GM21367 (cell line): ENCODE measurements around the gene MOV10L1.
"Not testable (repeated sequence)": the region's sequence is repeated elsewhere in the genome, so short reads cannot be mapped to it uniquely, and the experiment has no call there.

Source experiments
- ATAC-seq: cut with Tn5 transposase; IDR thresholded peaks from one replicate; pipeline ENCODE4 v1.9.1; 2021; ENCODE audit not compliant: unreplicated experiment

MOV10L1 gene

GRCh38 chr22:50076646-50077535 is 12.9 kb upstream of the MOV10L1 start:
- ATAC-seq: no peak

GRCh38 chr22:50078246-50078645 is 11.6 kb upstream of the MOV10L1 start:
- no peak for ATAC-seq

- no peak for ATAC-seq
Measured at GRCh38 chr22:50078761-50079160, 11.0 kb upstream of the MOV10L1 start.

- no peak for ATAC-seq
Measured at GRCh38 chr22:50080077-50080465, 9.7 kb upstream of the MOV10L1 start.

GRCh38 chr22:50081426-50082196 is 8.2 kb upstream of the MOV10L1 start:
- no peak for ATAC-seq

GRCh38 chr22:50082197-50082715 is 7.5 kb upstream of the MOV10L1 start:
- no peak for ATAC-seq

GRCh38 chr22:50082961-50083461 is 6.8 kb upstream of the MOV10L1 start:
- ATAC-seq: no peak

- no peak for ATAC-seq
Measured at GRCh38 chr22:50083462-50084079, 6.2 kb upstream of the MOV10L1 start.

GRCh38 chr22:50084080-50084477 is 5.7 kb upstream of the MOV10L1 start:
- no peak for ATAC-seq

- ATAC-seq: no peak
Measured at GRCh38 chr22:50084614-50085021, 5.2 kb upstream of the MOV10L1 start.

GRCh38 chr22:50085211-50085972 is 4.4 kb upstream of the MOV10L1 start, which contains the start of gene MLC1:
MLC1 (minus strand) TSS chr22:50085426; CDS start chr22:50084902, 524 bp downstream.
- no peak for ATAC-seq

GRCh38 chr22:50086526-50086925 is 3.3 kb upstream of the MOV10L1 start:
- ATAC-seq: no peak

- not testable (repeated sequence) for ATAC-seq
Measured at GRCh38 chr22:50086975-50087374, 2.8 kb upstream of the MOV10L1 start.

- ATAC-seq: no peak
Measured at GRCh38 chr22:50087646-50088045, 2.2 kb upstream of the MOV10L1 start.

- no peak for ATAC-seq
Measured at GRCh38 chr22:50088096-50088495, 1.7 kb upstream of the MOV10L1 start.

GRCh38 chr22:50089231-50089630 is 575 bp upstream of the MOV10L1 start:
- no peak for ATAC-seq

- no peak for ATAC-seq
Measured at GRCh38 chr22:50090412-50090714, 557 bp downstream of the MOV10L1 start.

- no peak for ATAC-seq
Measured at GRCh38 chr22:50091092-50091768, 1.4 kb downstream of the MOV10L1 start.

GRCh38 chr22:50092342-50092741 is 2.5 kb downstream of the MOV10L1 start:
- ATAC-seq: no peak

GRCh38 chr22:50098052-50098451 is 8.2 kb downstream of the MOV10L1 start:
- no peak for ATAC-seq
